ENCODE results near the gene C1orf52.

The C1orf52 gene

GRCh38 chr1:85216697-85217096 is 42.8 kb downstream of the C1orf52 start:
- TF ChIP-seq CTCF (IDR thresholded peaks at IDR 0.05) = no peak

GRCh38 chr1:85214654-85215053 is 44.8 kb downstream of the C1orf52 start:
- TF ChIP-seq CTCF (IDR thresholded peaks at IDR 0.05) = no peak

GRCh38 chr1:85208488-85208887 is 51.0 kb downstream of the C1orf52 start:
- no peak for TF ChIP-seq CTCF (IDR thresholded peaks at IDR 0.05)

- TF ChIP-seq CTCF (IDR thresholded peaks at IDR 0.05) = no peak
Observed at GRCh38 chr1:85203573-85204171, 55.8 kb downstream of the C1orf52 start.

GRCh38 chr1:85202864-85203255 is 56.6 kb downstream of the C1orf52 start:
- TF ChIP-seq CTCF (IDR thresholded peaks at IDR 0.05) = no peak

- no peak for TF ChIP-seq CTCF (IDR thresholded peaks at IDR 0.05)
Observed at GRCh38 chr1:85202092-85202863, 57.2 kb downstream of the C1orf52 start.

GRCh38 chr1:85201340-85202091 is 57.9 kb downstream of the C1orf52 start:
- no peak for TF ChIP-seq CTCF (IDR thresholded peaks at IDR 0.05)
